TTC549 (cell line): ENCODE data around the gene EN1.

ENCODE experiments used
- FAIRE-seq: peaks from 2 replicates; lab custom pipeline; 2012; peaks lifted over from hg19 to GRCh38; lab: Jason Lieb, UNC

The EN1 gene

DNA sequence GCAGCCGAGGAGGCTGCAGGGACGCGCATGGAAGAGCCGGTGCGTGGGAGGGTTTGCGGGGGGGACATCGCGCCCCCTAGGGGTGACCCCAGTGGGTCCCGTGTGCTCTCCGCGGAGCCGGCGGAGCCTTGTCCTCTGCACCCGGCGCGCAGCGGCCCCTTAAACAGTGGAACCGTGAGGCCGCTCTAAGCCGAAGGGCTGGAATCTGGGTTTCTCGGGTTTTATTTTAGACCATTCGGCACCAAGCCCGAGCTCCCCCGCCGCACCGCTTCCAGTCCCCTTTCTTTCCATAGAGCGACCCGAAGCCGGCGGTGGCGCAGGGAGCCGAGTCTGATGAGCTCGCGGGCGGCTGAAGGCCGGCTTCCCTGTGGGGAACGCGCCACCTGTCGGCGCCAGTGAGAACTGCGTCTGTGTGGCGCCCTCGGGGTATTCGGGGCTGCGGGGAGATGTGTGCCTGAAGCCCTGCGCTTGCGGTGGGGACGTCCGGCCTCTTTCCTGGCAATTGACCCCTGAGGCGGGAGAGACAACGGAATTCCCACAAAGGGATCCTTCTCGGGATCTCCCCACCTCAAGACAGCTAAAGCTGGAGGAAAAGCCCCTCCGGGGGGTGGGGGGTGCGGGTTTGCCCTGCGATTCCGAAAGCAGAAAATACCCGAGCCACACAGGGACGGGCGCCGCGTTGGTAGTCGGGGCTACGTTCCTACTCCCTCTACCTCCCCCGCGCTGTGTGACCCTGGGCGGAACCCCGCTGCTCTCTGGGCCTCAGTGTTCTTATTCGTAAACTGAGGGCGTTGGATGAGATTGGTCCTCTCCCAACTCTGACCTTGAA is 8.2 kb upstream of the EN1 start:
- no peak for FAIRE-seq

- no peak for FAIRE-seq
Observed at GRCh38 chr2:118854507-118855345, 7.3 kb upstream of the EN1 start.

- FAIRE-seq: no peak
Observed at GRCh38 chr2:118853651-118854291, 6.3 kb upstream of the EN1 start.

DNA sequence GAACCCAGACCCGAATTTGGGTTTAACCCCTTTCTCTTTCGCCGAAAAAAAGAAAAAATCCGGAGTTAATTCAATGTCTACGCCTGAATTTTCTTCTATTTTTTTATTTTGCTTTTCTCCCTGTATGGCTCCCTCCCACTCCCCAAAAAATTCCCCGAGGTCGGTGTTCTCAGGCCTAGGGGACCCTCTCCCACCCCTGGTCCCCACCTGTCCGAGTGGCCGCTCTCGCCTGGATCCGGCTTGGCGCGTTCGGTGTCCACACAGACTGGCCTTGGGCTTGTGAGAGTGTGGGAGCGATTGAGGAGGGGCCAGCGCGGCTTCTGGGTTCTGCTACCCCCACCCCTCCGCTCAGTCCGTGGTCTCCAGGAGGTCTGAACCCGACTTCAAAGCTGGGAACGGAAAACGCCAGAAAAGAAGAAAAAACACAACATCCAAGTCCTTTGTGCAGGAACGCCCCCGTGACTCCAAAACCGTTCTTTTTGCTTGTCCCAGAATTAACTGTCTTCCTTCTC is 5.7 kb upstream of the EN1 start:
- FAIRE-seq: no peak

DNA sequence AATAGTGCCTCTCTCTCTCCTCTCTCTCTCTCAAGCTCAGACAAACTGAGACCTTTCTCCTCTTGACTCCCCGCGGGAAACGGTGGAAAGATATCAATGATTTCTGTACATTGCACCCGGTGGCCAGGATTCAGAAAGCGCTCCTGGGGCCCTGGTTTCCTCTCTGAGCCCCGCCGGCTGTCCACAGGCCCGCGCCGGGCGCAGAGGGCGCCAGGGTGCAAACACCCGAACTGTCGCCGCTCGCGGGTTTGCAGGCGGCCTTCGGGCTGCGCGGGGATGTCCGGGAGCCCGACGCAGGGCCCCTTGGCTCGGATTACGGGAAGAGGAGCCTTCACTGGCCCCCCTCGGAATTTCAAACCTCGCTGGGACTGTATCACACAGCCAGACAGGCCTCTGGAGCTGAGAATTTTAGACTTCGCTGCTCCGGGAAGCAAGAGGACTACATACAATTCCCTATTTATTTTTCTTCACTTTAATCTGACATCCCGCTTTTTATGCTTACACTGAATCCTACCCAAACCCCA is 5.2 kb upstream of the EN1 start:
- no peak for FAIRE-seq

DNA sequence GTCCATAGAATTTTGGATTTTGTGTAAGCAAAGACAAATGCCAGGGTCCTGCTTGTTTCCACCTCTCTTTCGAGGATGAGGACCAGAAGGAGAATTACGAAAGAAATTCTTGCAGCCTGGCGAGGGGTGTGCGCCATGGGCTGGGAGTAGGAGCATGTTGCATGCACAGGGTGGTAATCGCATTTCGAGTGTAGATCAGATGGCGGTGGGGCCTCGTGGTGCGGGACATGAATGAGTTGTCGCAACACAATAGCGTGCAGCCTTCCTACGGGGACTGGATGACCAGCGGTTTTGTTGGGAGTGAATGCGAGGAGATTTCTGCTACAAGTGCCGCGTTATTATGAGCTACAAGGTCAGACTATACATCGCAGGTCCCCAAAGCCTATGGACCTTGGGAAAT is 4.2 kb upstream of the EN1 start:
- FAIRE-seq: no peak

- no peak for FAIRE-seq
Observed at GRCh38 chr2:118850901-118851415, 3.5 kb upstream of the EN1 start.

DNA sequence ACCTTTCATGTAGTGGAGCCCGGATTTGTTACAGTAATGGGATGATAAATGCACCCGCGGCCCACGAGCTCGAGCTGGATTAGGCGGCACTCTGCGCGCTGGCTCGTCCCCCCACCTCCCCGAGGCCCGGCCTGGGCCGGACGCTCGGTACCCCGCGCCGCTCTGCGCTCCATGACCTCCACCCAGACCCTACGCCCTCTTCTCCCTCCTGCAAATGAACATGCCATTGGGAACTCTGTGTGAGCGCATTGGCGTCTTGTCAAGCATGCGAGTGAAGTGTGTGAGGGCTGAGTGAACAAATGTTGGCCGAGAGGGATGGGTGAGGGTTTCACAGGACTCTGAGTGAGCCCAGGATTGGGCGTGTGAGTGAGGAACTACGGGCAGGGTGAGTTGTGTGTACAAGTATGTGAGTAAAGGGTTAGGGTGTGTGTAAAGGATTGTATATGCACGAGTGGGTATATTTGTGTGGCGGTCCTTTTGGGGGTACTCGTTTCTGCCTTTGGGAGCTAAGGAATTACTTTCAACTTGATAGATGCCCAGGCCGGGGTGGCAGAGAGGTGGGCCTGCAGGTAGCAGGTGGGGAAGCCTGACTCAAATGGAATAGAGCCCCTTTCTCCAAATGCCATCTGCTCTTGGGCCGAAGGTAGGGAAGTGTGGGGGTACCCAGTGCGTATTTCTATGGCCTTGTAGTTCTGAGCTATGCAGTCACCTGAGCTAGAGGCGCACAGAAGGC is 2.9 kb upstream of the EN1 start:
- no peak for FAIRE-seq

DNA sequence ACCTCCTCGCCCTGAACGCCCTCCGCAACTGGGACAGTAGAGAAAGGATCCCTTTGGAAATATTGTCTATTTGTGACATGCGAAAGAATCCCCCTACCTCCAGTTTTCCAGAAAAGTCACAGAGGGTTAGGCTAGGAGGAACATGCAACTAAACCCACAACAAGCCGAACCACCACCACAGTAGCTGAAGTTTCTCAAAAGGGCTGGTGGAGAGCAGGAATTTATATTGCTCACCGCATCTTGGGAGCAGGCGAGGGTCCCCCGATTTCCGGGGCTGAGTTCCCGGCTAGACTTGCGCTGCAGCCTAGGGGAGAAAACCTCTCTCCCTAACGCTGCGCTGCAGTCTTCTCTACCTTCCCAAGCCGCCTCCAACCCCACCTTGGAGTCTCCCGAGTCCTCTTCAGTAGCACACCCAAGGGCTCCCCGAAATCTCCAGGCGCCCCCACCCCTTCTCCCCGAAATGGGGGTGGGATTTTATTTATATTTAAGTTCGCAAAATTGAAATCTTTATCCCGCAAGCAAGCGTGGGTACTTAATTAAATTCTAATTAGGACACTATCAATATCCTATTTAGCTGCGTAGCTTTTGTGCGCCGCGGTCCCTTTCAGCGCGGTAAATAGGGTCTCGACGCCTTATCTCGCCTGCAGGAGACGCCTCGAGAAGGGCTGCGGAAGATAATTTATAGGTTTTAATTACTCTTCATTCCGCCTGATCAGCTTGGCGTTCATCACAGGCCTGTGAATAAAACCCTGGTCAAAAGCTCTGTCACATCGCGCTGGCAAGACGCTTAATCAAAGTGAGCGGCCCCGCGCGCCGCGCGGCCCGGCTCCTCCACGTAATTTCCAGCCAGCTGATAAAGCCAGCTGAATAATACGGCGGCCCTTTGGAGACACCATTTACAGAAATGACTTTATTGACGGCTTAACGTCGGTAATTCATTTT is 2.0 kb upstream of the EN1 start:
- FAIRE-seq: no peak

DNA sequence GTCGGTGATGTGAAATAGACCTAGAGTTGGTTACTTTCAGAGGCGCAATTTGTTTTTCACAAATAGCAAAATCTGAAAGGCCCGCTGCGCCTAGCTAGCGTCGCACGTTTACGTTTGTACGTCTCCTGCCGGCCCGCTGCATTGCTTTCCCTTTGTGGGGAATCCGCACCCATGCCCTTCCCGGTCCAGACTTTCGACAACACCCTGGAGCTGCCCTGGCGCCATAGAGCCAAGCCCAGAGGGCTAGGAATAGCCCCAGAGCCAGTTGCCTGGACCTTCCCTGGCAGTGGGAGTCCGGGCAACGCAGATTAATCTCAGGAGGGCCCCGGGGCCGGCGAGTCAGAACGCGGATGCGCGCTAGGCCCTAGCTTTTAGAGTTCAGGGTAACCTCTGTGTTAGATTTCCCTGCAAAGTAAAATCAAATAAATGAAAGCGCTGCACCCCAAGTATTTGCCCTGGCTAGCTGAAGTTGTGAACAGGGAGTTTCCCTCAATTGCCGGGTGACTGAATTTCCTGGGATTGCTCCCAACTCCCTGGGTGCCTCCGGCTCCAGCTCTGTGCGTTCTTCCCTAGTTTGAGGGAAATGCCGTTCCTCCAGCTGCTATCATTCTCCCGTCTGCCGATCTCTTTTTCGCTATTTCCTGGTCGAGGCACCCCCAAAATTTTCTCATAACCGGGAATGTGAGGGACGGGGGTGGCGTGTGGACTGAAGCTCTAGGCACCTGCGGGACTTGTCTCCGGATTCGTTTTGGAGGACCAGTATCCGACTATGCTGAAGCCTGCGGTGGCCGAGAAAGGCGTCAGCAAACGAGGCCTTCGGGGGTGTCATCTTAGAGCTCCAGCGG is 1.2 kb upstream of the EN1 start:
- FAIRE-seq: no peak

- FAIRE-seq: no peak
Observed at GRCh38 chr2:118847762-118848172, 319 bp upstream of the EN1 start.

- FAIRE-seq: no peak
Observed at GRCh38 chr2:118846442-118846952, 951 bp downstream of the EN1 start.

DNA sequence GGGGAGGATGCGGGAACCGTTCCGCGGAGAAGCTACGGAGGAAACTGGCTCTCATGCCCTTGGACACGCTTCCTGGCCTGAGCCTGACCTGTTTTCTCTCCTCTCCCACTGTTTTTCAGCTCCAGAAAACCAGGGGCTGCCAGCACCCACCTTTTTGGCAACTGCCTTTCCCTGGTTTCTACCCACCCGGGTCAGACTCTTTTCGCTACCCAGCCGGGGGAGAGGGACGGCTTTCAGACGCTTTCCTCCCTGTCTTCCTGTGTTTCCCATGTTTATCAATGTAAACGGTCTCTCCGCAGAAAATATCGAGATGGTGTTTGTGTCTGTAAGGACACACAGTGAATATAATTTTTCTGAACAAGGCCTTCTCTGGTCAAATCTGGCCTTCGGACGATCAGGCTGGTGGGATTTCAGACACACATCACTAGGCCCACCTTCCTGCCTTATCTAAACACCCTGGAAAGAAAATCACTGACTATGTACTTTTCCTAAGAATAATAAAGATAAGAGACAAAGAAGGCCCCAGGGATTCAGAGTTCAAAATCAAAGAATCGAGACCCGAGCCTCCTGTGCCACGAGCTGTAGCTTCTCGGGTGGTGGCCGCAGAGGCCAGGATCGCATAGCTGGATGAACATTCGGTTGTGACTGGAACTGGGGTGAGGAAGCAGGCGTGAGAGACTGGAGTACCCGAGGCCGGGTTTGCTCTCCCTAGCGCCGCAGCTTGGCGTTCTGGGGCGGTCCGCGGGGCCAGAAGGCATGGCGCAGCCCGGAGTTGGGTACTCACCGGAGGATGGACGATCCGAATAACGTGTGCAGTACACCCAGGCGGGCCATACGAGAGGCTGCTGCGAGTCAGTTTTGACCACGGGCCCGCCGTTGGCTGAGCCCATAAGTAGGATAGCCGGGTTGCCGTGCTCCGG is 1.7 kb downstream of the EN1 start:
- FAIRE-seq: no peak

- FAIRE-seq: no peak
Observed at GRCh38 chr2:118845005-118845521, 2.4 kb downstream of the EN1 start.

DNA sequence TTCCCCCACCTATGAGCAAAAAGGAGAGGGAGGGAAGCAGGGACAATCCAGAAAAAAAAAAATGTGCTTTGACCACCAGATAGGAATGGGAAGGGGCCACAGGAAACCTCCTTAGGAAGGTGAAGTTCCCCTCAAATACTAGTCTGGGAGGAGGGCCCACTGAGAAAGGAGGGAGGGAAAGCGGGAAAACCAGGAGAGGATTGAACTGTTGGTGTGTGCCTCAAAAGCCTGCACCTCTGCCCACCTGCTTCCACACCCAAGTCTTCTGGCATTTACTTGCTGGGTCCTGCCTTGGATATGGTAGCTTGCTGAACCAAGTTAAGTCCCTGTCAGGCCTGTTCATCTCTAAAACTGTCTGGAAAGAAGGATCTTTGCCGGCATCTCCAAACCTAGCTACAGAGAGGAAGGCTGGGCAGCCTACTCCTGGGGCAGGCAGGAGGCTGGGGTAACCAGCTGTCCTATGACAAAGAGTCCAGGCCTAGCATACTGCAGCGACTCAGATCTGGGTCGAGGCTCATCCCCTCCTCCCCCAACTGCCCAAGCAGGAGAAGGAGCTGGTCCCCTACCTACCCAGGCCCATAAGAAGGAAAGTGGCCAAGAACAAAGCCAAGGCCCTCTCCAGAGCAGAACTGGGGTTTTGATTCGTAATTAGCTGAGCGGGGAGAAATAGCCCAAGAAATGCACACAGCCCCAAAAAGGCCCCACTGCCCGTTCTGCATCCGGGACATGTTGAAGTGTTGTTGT is 3.0 kb downstream of the EN1 start:
- FAIRE-seq: no peak

- no peak for FAIRE-seq
Observed at GRCh38 chr2:118843483-118844132, 3.8 kb downstream of the EN1 start.
